ENCODE data around the gene C1QTNF8. TPM values are rescaled to one million over a fixed set of nuclear protein-coding genes. Genes with fewer than 3 reads are reported as not detected.

The C1QTNF8 gene
- total and polyA plus RNA-seq, 2 of the 13 experiments (the other 11 are each of a cell fraction or from before 2014, with no cell fraction given) = 0.09 TPM; not detected in 1

DNA sequence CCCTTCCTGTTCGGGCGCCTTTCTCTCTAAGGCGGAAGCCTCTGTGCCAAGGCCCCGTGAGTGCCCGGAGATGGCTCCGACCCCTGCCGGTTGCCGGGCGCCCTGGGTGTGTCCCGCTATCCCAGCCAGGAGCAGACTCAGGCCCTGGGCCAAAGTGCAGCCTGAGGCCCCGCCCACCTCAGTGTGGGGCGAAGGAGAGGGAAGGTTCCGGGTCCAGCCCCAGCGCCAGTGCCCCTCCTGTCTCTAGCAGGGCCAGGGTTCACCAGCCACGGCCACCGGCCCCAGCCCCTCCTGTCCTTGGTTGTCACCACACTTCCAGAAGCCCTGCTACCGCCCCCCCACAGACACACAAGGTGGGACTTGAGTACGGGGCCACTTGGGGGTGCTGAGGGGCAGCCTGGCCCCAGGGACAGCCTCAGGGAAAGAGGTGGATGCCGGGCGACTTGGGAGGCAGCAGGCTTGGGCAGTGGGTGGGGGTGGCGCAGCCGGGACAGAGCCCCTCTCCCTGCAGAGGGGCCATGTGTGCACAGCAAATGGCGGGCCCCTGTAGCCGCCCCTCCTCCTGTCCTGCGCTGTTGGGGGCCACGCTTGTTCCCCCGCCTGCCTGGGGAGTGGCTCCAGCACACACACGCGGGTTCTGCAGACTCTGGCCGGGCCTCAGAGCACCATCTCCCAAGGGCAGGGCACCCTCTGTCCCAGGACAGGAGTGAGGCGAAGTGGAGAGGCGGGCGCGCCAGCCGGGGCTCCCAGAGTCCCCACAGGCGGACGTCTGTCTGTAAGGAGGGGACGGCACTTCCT lies 6.0 kb downstream of the C1QTNF8 start (continued):
- TF ChIP-seq, protein P1, sequence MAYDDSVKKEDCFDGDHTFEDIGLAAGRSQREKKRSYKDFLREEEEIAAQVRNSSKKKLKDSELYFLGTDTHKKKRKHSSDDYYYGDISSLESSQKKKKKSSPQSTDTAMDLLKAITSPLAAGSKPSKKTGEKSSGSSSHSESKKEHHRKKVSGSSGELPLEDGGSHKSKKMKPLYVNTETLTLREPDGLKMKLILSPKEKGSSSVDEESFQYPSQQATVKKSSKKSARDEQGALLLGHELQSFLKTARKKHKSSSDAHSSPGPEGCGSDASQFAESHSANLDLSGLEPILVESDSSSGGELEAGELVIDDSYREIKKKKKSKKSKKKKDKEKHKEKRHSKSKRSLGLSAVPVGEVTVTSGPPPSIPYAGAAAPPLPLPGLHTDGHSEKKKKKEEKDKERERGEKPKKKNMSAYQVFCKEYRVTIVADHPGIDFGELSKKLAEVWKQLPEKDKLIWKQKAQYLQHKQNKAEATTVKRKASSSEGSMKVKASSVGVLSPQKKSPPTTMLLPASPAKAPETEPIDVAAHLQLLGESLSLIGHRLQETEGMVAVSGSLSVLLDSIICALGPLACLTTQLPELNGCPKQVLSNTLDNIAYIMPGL (CRISPR knock-in tag; IDR thresholded peaks at IDR 0.05; ENCODE audit: borderline replicate concordance in 1 of 2, low read depth in 1 of 2) = peak; percentile 60 to 79; a peak in 3 of 4 replicates
- TF ChIP-seq MATR3 (CRISPR knock-in tag; IDR thresholded peaks at IDR 0.05) (no peak), CSRNP2 (CRISPR knock-in tag; conservative IDR thresholded peaks at IDR 0.05; ENCODE audit: low read depth) (no peak), ZNF431 (CRISPR knock-in tag; IDR thresholded peaks at IDR 0.05; ENCODE audit: borderline replicate concordance, low read depth) (0 out of 2 replicates have a peak, but pooled peaks have one; percentile 60), NFIB (CRISPR knock-in tag; IDR thresholded peaks at IDR 0.05; ENCODE audit: borderline replicate concordance) (no peak), ZBTB20 (CRISPR knock-in tag; IDR thresholded peaks at IDR 0.05; ENCODE audit: borderline replicate concordance, low read depth) (peak; percentile 48; the same call in 1 of the 2 replicates), RBFOX2 (IDR thresholded peaks at IDR 0.05; ENCODE audit: low read depth, low read length) (peak; percentile 92), HNF1A (IDR thresholded peaks at IDR 0.05; ENCODE audit: low read depth) (no peak), HNF1A (CRISPR knock-in tag; IDR thresholded peaks at IDR 0.05; ENCODE audit: borderline replicate concordance) (peak; percentile 71; the same call in 1 of the 2 replicates), ZSCAN29 (CRISPR knock-in tag; conservative IDR thresholded peaks at IDR 0.05) (peak; percentile 84), FOXA3 (CRISPR knock-in tag; IDR thresholded peaks at IDR 0.05) (peak; percentile 44; the same call in 1 of the 2 replicates), NCOA1 (CRISPR knock-in tag; IDR thresholded peaks at IDR 0.05) (no peak), RARA (CRISPR knock-in tag; IDR thresholded peaks at IDR 0.05) (peak; percentile 62), ELF1 (CRISPR knock-in tag; IDR thresholded peaks at IDR 0.05) (peak; percentile 86), ZNF331 (CRISPR knock-in tag; IDR thresholded peaks at IDR 0.05) (peak; percentile 48; the same call in 1 of the 2 replicates), TBX3 (IDR thresholded peaks at IDR 0.05; ENCODE audit: borderline replicate concordance) (no peak), REPIN1 (CRISPR knock-in tag; IDR thresholded peaks at IDR 0.05; ENCODE audit: borderline replicate concordance, low read depth) (peak; percentile 73)
- TF ChIP-seq, protein P2, sequence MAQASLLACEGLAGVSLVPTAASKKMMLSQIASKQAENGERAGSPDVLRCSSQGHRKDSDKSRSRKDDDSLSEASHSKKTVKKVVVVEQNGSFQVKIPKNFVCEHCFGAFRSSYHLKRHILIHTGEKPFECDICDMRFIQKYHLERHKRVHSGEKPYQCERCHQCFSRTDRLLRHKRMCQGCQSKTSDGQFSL (CRISPR knock-in tag; IDR thresholded peaks at IDR 0.05) = peak; percentile 99
- TF ChIP-seq, protein P3, sequence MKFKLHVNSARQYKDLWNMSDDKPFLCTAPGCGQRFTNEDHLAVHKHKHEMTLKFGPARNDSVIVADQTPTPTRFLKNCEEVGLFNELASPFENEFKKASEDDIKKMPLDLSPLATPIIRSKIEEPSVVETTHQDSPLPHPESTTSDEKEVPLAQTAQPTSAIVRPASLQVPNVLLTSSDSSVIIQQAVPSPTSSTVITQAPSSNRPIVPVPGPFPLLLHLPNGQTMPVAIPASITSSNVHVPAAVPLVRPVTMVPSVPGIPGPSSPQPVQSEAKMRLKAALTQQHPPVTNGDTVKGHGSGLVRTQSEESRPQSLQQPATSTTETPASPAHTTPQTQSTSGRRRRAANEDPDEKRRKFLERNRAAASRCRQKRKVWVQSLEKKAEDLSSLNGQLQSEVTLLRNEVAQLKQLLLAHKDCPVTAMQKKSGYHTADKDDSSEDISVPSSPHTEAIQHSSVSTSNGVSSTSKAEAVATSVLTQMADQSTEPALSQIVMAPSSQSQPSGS (CRISPR knock-in tag; IDR thresholded peaks at IDR 0.05) = no peak; the same call in 1 of the 2 replicates
